Measurements from ENCODE around the gene HOXC5.

Gene HOXC5

GRCh38 chr12:53990311-53991076 lies 42.4 kb upstream of the HOXC5 start:
- TF ChIP-seq, protein P1, sequence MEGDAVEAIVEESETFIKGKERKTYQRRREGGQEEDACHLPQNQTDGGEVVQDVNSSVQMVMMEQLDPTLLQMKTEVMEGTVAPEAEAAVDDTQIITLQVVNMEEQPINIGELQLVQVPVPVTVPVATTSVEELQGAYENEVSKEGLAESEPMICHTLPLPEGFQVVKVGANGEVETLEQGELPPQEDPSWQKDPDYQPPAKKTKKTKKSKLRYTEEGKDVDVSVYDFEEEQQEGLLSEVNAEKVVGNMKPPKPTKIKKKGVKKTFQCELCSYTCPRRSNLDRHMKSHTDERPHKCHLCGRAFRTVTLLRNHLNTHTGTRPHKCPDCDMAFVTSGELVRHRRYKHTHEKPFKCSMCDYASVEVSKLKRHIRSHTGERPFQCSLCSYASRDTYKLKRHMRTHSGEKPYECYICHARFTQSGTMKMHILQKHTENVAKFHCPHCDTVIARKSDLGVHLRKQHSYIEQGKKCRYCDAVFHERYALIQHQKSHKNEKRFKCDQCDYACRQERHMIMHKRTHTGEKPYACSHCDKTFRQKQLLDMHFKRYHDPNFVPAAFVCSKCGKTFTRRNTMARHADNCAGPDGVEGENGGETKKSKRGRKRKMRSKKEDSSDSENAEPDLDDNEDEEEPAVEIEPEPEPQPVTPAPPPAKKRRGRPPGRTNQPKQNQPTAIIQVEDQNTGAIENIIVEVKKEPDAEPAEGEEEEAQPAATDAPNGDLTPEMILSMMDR (IDR thresholded peaks at IDR 0.05; ENCODE audit: low read depth, low read length, missing control alignments) = no peak
- in situ Hi-C loops (cut with HindIII; ENCODE audit: low pct_ligation_motif_present, low sequenced_read_pairs) = no loop called here
- Histone ChIP-seq H3K27me3 (replicated peaks) (peaks cover 98% of the 10 kb centered on the region), H3K36me3 (replicated peaks) (no peaks in the 10 kb centered on the region), H3K4me3 (ENCODE audit: low read depth, low read length) (no peak overlapping the region), H3K27ac (no peak overlapping the region)
- no peak for DNase-seq

- in situ Hi-C loops (cut with HindIII; ENCODE audit: low pct_ligation_motif_present, low sequenced_read_pairs) = no loop called here
Observed at GRCh38 chr12:53991077-53991460, 41.8 kb upstream of the HOXC5 start.

DNA sequence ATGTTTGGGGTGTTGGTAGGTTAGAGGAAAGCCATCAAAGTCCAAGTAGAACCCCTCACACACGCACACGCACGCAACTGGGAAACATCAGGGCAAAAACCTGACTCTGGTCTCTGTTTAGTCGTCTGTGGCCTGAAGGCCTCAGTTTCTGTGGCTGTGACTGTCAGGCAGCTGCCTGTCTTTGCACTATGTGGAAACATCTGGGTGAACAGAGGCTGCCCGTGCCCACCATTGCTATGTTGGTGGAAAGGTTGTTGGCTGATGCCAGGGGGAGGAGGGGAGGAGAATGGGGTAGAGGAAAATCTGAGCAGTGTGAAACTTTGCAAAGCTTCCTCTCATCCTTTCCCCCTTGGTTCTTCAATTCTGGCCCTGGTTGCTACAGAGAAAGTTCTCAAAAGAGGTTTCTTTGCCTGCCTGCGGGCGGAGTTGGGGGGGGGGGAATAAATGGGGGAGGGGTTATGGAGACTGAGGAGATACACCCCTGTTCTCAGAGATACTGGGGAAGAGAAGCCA lies 40.4 kb upstream of the HOXC5 start:
- Histone ChIP-seq H3K27ac (no peak overlapping the region), H3K27me3 (replicated peaks) (peaks cover 97% of the 10 kb centered on the region), H3K4me3 (ENCODE audit: low read depth, low read length) (no peak overlapping the region), H3K36me3 (replicated peaks) (no peaks in the 10 kb centered on the region)
- no peak for DNase-seq
- in situ Hi-C loops (cut with HindIII; ENCODE audit: low pct_ligation_motif_present, low sequenced_read_pairs) = no loop called here
- TF ChIP-seq, protein P1 (IDR thresholded peaks at IDR 0.05; ENCODE audit: low read depth, low read length, missing control alignments) = no peak

More at GRCh38 chr12:53991077-53991460, 41.8 kb upstream of the HOXC5 start:
- Histone ChIP-seq H3K36me3 (replicated peaks) (no peaks in the 10 kb centered on the region), H3K4me3 (ENCODE audit: low read depth, low read length) (no peak overlapping the region), H3K27ac (no peak overlapping the region), H3K27me3 (replicated peaks) (peaks cover 98% of the 10 kb centered on the region)
- TF ChIP-seq, protein P1 (IDR thresholded peaks at IDR 0.05; ENCODE audit: low read depth, low read length, missing control alignments) = no peak
- no peak for DNase-seq

GRCh38 chr12:53993162-53994008 lies 39.5 kb upstream of the HOXC5 start:
- DNase-seq = no peak
- no peak overlapping the region for H3K27ac ChIP-seq
- H3K4me3 ChIP-seq (ENCODE audit: low read depth, low read length) = no peak overlapping the region
- peaks cover 97% of the 10 kb centered on the region for H3K27me3 ChIP-seq (replicated peaks)
- in situ Hi-C loops (cut with HindIII; ENCODE audit: low pct_ligation_motif_present, low sequenced_read_pairs) = no loop called here
- H3K36me3 ChIP-seq (replicated peaks) = no peaks in the 10 kb centered on the region
- TF ChIP-seq, protein P1 (IDR thresholded peaks at IDR 0.05; ENCODE audit: low read depth, low read length, missing control alignments) = no peak

- no peak overlapping the region for H3K4me3 ChIP-seq (ENCODE audit: low read depth, low read length)
- peaks cover 97% of the 10 kb centered on the region for H3K27me3 ChIP-seq (replicated peaks)
- in situ Hi-C loops (cut with HindIII; ENCODE audit: low pct_ligation_motif_present, low sequenced_read_pairs) = no loop called here
- DNase-seq = no peak
- no peaks in the 10 kb centered on the region for H3K36me3 ChIP-seq (replicated peaks)
- no peak overlapping the region for H3K27ac ChIP-seq
- TF ChIP-seq, protein P1 (IDR thresholded peaks at IDR 0.05; ENCODE audit: low read depth, low read length, missing control alignments) = no peak
Observed at GRCh38 chr12:53994009-53994263, 38.9 kb upstream of the HOXC5 start.
